ENCODE measurements around the gene ROR1.

DNA sequence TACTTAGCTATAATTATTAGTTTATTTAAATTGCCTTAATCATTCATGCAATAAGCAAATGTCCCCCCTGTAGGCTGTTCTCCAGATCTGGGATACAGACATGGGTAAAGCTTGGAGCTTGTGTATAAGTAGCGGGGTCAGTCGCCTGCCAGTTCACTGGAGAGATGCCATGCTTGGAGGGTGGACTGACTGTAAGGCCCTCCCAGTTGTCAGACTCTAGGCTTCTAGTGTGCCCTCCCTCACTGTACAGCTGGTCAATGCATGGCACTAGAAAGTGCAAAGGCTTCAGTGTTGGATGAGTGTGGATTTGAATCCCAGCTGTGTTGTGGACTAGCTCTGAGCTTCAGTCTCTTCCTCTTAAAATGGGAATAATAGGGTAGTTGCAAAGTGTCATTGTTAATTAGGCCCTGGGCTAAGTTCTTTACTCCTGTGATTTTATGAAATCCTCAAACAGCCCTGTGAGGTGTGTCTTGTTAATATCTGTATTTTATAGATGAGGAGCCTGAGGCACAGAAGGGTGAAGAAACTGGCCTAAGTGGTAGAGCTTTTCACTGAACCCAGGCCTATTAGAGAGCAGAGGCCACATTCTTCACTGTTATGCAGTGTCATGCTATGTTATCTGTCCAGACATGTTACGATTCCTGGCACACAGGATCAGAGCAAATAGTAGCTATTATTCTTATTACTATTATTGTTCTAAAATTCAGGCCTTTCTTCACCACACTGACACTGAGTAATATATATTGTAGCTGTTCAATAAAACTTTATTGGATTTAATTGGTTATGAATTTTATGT, 85.9 kb downstream of the ROR1 start:
- no peak for TF ChIP-seq CTCF (IDR thresholded peaks at IDR 0.05)
- TF ChIP-seq POLR2A (IDR thresholded peaks at IDR 0.05): no peak

Measured in thyroid gland (tissue), 4 donors.